Measurements from ENCODE around the gene TTC32.
A peak's percentile ranks its signal among the peaks of the same experiment; 100 is the strongest.

Gene TTC32

GRCh38 chr2:19914266-19914975, 12.6 kb upstream of the TTC32 start:
- H3K4me3 ChIP-seq (ENCODE audit: low read depth, low read length) = no peak overlapping the region
- TF ChIP-seq, protein P1, sequence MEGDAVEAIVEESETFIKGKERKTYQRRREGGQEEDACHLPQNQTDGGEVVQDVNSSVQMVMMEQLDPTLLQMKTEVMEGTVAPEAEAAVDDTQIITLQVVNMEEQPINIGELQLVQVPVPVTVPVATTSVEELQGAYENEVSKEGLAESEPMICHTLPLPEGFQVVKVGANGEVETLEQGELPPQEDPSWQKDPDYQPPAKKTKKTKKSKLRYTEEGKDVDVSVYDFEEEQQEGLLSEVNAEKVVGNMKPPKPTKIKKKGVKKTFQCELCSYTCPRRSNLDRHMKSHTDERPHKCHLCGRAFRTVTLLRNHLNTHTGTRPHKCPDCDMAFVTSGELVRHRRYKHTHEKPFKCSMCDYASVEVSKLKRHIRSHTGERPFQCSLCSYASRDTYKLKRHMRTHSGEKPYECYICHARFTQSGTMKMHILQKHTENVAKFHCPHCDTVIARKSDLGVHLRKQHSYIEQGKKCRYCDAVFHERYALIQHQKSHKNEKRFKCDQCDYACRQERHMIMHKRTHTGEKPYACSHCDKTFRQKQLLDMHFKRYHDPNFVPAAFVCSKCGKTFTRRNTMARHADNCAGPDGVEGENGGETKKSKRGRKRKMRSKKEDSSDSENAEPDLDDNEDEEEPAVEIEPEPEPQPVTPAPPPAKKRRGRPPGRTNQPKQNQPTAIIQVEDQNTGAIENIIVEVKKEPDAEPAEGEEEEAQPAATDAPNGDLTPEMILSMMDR (IDR thresholded peaks at IDR 0.05; ENCODE audit: borderline replicate concordance, insufficient read depth, low read depth, low read length) = no peak

- no peak overlapping the region for H3K4me3 ChIP-seq (ENCODE audit: low read depth, low read length)
- TF ChIP-seq, protein P1 (IDR thresholded peaks at IDR 0.05; ENCODE audit: borderline replicate concordance, insufficient read depth, low read depth, low read length) = no peak
These were observed 10.2 kb upstream of the TTC32 start for GRCh38 chr2:19911808-19912509.

DNA sequence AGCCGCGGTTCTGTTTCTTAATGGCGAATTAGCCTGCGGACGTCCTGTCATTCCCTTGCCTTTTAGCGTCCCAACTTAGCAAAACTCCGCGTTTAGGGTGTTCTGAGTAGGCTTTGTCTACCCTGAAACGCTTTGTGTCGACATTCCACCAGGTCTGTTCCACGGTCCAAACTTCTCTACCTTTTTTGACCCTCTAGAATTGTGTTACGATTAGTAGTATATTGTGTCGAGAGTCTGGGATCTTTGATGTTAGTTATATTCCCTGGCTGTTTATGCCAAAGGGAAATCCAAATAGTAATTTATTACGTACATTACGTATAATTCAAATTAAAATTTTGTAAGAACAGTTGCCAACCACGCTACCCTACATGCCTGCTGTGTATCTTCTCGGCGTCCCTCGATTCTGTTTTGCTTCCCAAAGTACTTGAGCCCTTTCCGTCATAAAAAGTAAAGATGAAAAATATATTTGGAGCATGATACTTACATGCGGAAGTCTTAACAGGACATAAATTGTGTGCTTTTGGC, 495 bp upstream of the TTC32 start:
- TF ChIP-seq, protein P1 (IDR thresholded peaks at IDR 0.05; ENCODE audit: borderline replicate concordance, insufficient read depth, low read depth, low read length) = no peak
- H3K4me3 ChIP-seq (ENCODE audit: low read depth, low read length) = peak overlapping the region; percentile 62

DNA sequence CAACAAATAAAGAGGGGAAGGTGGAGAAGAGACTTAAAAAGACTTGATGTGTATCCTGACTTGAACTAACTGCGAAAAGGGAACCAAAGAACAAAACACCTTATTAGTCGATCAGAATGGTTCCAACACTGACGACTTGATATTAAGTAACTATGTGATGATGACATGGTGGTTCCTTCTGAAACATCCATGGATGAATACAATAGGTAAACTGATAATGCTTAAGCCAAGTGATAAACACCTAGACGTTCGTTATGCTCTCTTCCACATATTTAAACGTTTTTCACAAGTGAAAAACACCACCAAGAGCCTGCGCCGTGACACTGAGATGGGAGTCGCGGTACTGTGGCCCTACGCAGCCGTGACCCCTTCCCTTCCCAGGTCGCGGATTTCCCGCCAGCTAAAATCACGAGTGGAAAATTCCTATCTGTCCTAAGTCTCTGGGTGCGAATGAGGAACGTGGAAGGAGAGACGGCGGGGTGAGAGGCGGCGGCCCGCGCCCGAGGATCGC, 797 bp downstream of the TTC32 start:
- peak overlapping the region; percentile 62 for H3K4me3 ChIP-seq (ENCODE audit: low read depth, low read length)
- TF ChIP-seq, protein P1 (IDR thresholded peaks at IDR 0.05; ENCODE audit: borderline replicate concordance, insufficient read depth, low read depth, low read length) = no peak

DNA sequence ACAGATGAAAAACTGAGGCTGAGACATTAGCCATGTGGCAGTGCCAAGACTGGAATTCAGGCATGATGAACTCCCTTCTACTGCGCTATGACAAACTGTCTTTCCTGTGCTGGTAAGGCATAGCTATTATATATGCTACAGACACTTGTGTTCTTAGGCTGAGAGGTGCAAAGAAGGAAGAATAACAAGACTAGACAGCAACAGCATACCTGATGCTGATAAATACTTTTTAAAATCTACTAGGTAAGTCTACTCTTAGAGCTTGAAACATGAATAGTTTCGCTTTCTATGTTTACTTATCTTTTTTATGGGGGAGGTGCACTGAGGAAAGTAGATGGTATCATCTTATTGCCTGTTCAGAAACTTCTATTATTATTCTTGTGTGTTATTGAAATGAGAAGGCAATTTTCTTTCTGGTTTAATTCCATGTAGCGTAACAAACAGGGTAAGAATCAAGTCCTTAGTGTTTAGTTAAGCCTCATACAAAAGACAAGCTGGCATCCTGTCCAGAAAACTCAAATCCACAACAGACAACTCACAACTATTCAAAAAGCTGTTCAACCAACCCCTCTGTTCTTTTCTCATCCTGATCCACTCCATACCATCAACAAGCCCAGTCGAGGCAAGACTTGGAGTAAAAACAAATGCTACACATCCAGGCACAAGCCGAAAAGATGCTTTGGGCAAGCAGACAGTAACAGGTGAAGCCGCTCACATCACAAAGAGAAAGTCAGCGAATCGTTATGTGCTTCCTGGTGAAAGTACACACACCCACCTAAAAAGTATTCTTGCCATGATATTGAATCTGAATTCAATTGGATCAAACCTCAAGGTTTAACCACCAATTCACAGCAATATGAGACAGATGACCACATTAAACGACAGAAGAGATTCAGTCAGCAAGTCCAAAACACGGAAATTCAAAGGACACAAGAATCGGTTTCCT, 1.5 kb downstream of the TTC32 start:
- peak overlapping the region; percentile 62 for H3K4me3 ChIP-seq (ENCODE audit: low read depth, low read length)
- TF ChIP-seq, protein P1 (IDR thresholded peaks at IDR 0.05; ENCODE audit: borderline replicate concordance, insufficient read depth, low read depth, low read length) = no peak

DNA sequence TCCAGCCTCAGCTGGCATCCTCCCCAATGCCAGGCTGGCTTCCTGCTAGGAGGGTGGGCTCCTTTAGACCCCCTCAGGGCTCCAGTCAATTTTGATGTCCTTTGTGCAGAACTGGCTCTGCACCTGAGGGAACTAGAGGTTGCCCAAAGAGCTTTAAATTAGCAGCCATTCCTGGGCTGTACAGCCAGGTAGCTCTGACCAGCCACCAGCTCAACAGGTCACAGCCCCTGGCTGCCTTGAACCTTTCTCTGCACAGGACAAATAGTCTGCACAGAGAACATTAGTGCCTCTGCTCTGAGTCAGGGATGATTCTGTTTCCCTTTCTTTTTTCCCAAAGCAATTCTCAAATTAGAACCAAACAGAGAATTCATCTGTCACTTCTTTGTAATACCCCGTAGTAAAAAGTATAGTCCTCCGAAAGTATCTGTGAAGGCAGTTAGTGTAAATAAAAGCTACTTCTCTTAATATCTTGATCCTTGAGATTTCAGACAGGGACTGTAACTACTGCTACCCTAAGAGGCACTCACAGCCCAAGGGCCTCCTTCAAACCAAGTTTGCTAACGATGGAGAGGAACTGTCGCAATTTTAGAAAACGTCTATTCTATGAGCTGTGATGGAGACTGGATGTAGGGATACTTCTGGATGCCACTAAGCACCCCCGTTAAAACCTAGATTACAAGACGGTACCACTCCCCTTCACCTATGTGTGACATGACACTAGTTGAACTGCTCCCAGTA, 3.0 kb downstream of the TTC32 start:
- no peak overlapping the region for H3K4me3 ChIP-seq (ENCODE audit: low read depth, low read length)

More for the DNA sequence above, 3.0 kb downstream of the TTC32 start:
- TF ChIP-seq, protein P1 (IDR thresholded peaks at IDR 0.05; ENCODE audit: borderline replicate concordance, insufficient read depth, low read depth, low read length) = no peak

All from GM12875 (cell line).